Cerebellar nuclear complex (tissue), 1 donor: Measurements from ENCODE around the gene CD200.
"Not testable (repeated sequence)": the region's sequence is repeated elsewhere in the genome, so short reads cannot be mapped to it uniquely, and the experiment has no call there.

ENCODE experiments used
- DNase-seq, 2 experiments: peaks; one replicate each; lab custom pipeline; 2025; lab: John Stamatoyannopoulos, UW

CD200 gene

DNA sequence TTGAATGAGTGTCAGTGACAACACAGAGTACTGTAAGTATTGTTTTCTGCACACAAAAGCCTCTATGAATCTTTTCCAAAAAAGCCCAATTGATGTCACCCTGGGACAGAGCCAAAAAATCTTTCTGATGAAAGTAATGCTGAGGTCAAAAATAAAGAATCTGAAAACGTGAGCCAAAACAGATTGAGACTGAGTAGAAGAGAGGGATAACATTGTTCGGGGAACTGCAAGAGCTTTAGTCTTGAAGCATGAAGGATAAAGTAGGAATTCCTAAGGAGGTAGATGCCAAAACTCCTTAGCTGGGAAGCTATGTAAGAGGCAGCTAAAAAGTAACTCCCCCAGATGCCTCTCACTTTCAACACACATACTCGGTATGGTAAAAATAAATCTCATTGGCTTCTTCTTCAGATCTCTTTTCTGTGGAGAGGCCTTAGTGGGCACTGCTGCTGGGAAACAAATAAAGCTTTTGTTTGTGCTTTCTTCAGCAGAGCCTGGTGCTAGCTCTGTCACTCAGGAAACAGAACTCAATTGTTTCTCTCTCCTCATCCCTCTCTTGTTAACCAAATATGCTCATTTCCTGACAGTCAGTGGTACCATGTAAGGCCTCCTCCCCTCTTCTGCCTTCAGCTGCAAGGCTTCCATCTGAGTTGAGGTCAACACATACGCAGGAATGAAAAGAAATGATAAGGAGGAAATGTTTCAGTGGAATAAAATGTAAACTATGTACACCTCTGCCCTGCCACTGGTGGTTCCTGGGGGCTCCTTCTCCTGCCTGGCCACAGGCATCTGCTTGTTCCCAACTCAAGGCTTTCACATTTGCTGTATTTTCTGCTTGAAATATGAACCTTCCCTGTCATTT is 58.1 kb downstream of the CD200 start:
- no peak for DNase-seq

DNA sequence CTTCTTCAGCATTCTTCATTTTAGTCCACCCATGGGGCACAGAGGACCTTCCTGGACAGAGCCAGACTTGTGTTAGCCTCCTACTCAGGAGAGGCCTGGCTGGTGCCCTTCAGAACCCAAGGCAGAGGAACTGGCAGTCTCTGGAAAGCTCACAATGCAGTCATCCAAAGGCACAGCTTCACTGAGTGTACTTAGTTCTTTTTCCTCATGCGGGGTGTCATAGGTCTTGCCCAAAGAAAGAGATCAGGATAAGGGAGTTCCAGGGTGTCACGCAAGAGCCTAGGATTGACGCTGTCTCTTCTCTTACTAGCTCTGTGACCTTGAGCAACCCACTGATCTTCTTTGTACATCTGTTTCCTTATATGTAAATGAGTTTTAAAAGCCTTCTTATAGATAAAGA is 58.7 kb downstream of the CD200 start:
- no peak for DNase-seq

DNA sequence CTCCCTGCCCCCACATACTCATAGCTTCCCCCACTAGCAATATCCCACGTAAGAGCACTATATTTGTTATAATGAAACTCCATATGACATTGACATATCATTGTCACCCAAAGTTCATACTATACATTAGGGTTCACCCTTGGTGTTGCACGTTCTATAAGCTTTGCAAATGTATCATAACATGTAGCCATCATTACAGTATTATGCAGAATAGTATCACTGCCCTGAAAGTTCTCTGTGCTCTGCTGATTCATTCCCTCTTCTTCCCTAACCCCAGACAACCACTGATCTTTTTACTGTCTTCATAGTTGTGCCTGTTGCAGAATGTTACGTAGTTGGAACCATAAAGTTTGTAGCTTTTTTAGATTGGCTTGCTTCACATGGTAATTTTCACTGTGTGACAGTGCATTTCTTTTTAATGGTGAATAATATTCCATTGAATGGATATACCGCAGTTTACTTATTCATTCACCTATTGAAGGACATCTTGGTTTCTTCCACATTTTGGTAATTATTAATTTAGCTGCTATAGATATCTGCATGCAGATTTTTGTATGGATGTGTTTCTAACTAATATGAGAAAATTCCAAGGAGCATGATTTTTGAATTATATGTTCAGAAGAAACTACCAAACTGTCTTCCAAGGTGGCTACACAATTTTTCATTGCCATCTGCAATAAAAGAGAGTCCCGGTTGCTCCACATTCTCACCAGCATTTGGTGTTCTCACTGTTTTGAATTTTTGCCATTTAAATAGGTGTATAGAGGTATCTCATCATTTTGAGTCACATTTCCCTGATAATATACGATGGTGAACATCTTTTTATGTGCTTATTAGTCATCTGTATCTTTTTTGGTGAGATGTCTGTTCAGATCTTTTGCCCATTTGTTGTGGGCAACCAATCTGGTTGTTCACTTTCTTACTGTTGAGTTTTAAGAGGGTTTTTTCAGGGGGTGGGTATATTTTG is 59.7 kb downstream of the CD200 start:
- no peak for DNase-seq

DNA sequence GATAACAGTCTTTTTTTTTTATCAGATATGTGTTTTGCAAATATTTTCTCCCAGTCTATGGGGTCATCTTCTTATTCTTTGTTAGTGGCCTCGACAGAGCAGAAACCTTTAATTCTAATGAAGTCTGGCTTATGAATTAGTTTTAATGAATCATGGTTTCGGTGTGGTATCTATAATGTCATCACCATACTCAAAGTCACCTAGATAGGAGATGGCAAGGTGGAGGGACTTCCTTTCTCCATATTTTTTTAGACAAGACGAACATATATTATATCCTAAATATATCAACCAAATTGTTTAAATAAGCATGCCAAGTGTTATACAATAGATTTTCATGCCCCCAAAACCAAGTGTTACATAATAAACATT is 60.4 kb downstream of the CD200 start:
- DNase-seq = no peak

DNA sequence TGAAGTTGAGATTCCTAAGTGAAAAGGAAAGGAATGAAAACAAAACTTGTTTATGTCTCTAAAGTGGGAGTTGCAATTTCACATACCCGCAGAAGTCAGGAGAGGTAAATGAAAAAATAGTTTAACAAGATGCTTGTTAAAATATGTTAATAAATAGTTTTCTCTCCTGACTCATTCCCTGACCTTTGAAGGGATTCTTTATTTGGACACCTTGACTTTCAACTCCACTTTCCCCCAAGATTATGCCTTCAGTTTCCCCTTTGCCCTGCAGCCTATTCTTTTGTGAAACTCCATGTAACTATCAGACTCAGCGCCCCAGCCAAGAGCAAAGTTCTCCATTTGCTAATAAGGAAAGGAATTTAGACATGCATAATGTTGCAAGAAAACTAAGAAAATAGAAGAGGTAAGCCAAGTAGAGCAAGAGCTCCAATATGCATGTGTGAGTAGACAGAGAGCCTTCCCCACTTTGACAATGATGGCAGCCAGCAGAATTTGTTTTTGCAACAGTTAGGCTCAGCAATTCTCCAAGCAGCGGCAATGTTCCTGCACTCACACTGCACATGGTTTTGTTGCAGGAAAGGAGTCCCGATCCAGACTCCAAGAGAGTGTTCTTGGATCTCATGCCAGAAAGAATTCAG is 61.2 kb downstream of the CD200 start:
- DNase-seq = no peak

DNA sequence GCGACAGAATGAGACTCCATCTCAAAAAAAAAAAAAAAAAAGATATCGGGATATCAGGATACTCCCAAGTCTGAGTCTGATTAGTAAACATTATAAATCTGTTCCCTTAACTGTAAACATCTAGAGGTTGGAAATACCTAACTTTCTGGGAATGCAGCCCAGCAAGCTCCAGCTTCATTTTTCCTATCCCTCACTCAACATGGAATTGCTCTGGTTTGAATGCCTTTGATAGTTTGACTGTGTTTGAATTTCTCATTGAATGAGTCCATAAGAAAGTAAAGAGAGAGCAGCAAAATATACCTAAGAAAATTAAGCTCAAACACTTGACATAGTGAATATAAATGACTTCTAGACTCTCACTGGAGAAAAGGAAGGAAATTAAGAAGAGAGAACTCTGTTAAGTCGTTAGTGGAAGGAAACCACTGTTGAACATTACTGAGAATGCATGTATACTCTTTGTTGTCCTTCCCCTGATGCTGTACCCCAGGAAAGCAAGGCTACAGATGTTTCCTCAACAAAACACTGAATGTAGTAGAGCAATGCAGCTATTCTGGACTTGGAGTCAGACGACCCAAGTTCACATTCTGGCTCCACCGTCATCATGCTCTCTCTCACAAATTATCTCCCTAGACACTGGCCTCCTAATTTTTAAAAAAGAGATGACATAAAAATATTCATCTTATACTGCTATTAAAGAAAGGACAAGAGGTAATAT is 62.4 kb downstream of the CD200 start:
- no peak for DNase-seq

DNA sequence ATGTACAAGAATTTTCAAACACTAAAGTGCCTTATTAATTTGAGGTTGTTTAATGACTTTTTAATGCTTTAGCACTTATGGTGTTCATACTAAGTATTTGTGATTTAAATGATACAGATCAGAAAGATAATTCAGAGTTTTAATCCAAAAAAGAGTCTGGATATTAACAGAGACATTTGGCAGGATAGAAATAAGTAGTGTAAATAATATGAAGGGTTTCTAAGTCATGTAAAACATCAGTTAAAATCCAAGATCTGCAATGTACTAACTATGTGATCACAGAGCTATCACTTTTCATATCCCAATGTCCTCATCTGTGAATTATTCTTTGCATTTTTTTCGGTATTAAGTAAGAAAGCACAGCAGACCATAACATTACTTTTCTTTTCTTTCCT is 62.9 kb downstream of the CD200 start:
- DNase-seq = no peak

DNA sequence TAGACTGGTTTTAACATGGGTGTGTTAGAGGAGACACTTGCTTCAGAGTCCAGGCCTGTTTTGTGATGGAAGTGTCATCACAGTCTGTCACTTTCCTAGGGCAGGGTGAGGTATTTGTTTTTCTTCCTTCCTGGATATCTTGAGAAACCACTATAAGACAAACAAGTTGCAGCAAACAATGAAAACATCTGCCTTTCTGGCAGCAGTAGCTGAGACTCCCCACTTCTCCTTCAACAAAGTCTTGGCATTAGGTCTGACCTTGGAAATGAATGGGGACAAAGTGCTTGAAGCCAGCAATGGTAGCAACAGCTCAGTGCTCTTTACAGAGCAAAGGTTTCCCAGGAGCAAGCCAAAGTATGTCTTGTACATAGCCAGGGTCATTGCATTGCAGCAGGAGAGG is 64.6 kb downstream of the CD200 start:
- no peak for DNase-seq

DNA sequence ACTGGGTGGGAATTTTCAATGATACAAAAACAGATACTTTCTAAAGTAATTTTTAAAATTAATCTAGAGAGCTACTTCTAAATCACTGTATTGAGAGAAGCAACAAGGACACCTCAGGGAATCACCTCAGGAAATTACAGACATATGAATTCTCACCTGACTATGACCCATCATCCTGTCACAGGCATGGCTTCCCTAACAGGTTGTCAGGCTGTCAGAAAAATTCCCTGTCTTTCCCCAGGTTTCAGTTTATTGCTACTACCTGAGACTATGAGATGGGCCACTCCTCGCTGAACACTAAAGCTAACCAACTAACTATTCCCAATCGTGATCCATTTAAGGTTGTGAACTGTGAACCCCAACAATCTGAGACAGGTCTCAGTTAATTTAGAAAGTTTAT is 66.1 kb downstream of the CD200 start:
- no peak for DNase-seq

DNA sequence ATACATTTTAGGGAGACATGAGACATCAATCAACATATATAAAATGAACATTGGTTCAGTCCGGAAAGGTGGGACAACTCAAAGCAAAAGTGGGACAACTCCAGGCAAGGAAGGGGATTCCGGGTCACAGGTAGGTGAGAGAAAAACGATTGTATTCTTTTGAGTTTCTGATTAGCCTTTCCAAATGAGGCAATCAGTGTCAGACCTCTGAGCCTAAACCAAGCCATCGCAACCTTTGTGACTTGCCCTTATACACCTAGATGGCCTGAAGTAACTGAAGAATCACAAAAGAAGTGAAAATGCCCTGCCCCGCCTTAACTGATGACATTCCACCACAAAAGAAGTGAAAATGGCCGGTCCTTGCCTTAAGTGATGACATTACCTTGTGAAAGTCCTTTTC is 66.6 kb downstream of the CD200 start:
- not testable (repeated sequence) for DNase-seq

DNA sequence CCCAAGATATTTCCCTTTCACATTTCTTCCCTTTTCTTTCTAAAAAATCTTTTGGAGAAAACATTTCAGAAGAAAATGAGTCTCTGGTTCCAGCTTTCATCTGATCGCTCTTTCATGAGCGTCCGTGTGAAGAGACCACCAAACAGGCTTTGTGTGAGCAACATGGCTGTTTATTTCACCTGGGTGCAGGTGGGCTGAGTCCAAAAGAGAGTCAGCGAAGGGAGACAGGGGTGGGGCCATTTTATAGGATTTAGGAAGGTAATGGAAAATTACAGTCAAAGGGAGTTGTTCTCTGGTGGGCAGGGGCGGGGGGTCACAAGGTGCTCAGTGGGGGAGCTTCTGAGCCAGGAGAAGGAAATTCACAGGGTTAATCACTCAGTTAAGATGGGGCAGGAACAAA is 67.4 kb downstream of the CD200 start:
- not testable (repeated sequence) for DNase-seq

DNA sequence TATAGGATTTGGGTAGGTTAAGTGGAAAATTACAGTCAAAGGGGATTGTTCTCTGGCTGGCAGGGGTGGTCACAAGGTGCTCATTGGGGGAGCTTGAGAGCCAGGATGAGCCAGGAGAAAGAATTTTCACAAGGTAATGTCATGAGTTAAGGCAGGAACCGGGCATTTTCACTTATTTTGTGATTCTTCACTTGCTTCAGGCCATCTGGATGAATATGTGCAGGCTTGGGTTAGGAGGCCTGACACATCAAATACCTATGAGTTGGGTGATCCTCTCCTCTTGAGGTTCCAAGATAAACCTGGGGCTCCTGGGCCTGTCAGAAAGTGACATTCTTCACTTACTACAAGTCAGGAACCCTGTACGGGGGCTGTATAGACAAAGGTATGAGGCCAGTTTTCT is 68.7 kb downstream of the CD200 start:
- no peak for DNase-seq

DNA sequence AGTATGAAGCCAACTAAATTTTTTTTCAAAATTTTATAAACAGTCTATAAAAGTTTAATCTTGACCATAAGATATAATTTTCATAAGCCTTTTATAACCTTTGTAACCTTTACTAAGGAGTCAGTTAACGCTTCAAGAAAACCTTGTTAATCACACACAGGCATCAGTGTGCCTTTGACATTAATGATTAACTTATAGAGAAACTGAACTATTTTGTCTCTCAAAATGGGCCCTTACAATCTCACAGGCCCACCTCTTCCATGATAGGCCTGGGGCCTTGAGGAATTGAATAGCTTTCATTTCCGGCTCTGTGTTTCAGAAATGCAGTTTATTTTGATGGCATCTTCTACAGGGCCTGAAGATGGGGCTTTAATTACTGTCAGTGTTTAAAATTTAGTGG is 70.1 kb downstream of the CD200 start:
- no peak for DNase-seq

DNA sequence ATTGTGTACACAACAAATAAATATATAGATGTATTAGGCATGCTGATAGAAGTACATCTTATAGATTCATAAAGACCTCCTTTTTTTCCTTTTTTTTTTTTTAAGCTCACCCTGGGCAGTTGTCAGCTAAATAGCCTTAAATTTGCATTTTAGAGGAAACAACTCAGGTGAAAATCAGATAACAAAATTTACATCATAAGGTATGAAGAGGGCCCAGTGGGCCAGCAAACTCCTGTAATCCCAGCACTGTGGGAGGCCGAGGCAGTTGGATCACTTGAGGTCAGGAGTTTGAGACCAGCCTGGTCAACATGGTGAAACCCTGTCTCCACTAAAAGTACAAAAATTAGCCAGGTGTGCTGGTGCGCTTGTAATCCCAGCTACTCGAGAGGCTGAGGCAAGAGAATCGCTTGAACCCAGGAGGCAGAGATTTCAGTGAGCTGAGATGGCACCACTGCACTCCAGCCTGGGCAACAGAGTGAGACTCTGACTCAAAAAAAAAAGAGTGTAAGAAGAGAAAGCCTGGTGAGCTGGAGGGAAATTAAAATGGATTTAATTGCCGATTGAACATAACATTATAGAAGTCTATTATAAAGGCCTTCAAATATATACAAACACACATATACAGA is 72.1 kb downstream of the CD200 start:
- DNase-seq = not testable (repeated sequence)

DNA sequence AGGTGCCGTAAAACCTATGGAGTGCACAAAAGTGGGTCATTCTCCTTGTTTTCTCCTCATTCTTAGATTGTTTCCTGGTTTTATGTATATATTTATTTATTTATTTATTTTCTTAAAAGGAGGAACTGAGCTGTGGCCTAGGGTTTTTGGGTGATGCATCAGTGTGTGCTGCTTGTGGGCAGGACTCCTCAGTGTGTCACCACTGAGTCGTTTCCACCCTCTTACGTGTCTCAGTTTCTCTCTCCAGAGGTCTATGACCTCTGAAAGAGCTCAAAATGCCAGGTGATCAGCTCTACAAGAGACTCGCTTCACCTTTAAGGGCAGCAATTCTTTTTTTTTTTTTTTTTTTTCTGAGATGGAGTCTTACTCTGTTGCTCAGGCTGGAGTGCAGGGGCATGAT is 72.9 kb downstream of the CD200 start:
- DNase-seq = no peak

DNA sequence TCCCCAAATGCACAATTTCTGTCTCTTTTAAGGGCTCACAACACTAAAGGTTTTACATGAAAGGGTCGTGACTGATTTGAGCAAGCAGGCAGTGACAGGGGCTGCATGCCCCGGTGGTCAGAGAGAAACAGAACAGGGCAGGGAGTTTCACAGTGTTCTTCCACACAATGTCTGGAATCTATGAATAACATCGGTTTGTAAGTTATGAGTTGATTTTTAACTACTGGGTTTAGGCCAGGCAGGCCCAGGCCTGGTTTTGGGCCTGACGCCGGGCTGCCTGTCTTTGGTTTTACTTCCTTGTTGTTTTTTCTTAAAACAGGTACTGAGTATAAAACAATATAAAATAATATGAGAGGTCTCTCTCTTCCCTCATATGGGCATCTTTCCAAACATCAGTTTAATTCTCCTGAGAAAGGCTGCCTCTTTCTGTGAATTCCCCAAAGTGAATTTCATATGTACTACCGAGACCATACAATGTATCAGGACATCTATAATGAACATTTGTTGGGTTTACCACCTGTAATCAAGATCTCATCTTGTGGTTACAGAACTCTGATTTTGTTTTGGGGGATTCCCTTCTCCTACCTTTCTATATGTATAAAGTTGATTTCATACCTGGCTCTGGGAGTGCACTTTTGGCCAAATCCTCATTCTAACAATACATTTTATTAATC is 74.4 kb downstream of the CD200 start:
- DNase-seq = no peak

DNA sequence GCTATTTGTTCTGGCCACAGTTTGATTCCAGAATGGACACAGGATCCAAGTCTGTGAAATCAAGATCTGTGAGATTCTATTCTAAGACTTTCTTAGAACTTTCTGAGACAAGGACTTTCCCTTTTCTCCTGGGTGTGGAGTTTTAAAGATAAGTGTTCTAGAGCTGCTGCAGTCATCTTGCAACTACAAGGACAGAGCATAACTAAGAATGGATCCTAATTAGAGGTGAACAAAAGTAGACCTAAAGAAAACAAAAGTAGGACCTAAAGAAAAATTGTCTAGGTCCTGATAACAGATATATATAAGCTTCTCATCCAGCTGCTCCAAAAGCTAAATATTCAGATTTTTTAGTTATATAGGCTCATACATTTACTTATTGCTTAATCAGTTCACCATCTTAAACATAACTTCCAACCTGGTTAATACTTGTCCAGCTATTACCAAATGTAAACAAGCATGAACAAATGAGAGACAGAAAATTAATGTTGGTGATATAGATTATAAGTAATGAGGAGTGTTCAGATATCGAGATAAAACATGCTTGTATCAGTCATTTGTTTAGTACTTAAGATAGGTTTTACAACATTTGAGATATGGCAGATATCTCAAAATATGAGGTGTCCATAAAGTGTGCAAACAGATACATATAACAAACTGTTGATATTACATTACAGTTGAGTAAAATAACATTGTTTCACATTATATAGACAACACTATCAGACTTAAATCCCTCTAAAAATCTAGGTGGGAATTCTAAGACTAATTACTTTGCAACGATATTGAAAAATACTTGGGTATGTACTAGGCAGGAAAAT is 75.1 kb downstream of the CD200 start:
- no peak for DNase-seq

DNA sequence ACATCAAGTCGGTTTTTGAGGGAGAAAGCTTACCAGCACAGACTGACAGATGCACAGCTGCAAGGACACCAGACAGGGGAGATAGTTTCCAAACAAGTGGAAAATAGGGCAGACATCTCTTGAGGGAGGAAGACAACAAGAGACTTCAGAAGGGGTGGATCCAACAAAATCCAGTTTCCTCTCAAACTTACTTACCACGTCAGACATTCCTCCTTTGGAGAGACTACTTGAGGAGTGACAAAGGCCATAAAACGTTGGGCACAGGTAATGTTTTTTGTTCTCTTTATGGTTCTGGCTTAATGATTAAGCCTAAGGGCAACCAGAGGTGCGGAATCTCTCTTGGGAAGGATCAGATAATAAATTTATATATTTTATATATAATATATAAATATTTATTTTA is 76.1 kb downstream of the CD200 start:
- DNase-seq = no peak

DNA sequence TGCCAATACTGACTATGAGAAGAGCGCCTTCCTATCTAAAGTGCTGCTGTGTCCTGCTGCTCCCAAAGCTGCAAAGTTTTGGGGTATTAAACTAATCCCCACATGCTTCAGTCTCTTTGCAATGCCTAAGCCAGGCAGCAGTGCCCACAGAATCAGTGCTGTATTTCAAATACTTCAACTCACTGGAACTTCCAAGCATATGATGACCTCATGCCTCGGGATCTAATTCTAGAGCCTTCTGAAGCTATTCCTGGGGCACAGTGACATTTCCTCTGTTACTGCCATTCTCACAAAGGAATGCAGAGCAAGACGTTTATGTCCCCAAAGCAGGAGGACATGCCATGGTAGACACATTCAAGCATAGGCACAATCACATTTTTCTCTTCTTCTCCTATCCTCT is 78.5 kb downstream of the CD200 start:
- DNase-seq = no peak
